ENCODE measurements around the gene COL23A1.

The COL23A1 gene

DNA sequence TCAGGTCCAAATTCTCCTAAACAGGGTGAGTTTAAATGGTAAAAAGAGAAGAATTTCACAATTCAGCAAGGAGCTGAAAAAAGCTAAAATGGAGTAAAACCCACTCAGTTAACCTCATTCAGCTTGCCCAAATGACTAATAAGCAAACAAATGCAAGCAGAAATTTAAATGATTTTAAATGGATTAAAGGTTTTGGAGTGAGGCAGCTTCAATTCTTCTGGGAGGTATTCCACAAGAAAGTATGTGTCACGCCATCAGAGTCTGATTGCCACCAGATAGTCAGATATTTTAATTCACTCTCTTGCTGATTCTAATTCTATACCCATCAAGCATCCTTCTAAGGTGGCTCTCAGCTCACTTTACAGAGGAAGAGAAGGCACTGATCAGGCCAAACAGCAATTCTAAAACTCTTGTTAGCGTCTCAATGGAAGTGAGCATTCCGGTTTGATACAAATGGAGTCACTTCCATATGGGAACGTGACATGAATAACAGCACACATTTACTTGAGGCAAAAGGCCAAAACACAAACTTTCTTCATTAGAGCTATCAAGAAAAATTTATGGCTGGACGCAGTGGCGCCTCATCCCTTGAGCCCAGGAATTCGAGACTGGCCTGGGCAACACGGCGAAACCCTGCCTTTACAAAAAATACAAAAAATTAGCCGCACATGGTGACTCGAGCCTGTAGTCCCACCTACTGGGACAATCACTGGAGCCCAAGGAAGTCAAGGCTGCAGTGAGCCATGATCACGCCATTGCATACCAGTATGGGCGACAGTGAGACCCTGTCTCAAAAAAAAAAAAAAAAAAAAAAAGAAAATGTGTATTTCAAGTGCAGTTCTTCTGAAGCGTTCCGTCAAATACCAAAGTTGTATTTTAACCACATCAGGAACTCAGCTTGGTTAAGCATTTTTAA, 34.7 kb upstream of the COL23A1 start:
- TF ChIP-seq PAX5 (IDR thresholded peaks at IDR 0.05; ENCODE audit: insufficient read depth, low read length, severe bottlenecking) (no peak), TAF1 (IDR thresholded peaks at IDR 0.05; ENCODE audit: low read depth, low read length) (no peak), POLR2AphosphoS5 (IDR thresholded peaks at IDR 0.05; ENCODE audit: low read depth, low read length) (no peak), POU2F2 (IDR thresholded peaks at IDR 0.05; ENCODE audit: low read depth, low read length) (no peak), SPI1 (IDR thresholded peaks at IDR 0.05; ENCODE audit: low read depth, low read length) (no peak)
- no peak for DNase-seq (ENCODE audit: insufficient read length, low spot score)
- FAIRE-seq, result no peak

DNA sequence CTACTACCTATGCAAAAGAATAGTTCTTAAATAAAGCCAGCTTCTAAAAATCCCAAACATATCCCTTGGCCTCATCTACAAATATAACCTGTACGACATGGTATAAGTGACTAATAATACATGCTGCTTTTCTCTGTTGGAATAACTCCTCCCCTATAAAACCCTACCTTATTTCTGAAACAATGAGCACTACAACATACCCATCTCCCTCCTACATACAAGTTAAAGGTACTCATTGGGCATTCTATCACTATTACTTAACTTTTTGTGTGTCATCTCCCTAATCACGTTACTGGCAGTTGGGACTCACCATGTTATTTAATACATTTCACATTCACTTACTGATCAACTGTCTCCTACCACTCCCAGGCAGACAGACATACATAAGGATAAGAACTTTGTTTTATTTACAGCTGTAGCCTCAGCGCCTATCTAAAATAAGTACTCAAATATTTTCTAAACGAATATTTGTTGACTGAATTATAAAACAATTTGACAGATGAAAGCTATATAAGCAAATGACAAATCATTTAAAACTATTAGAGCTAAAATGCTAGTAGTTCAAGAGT, 32.6 kb upstream of the COL23A1 start:
- DNase-seq (ENCODE audit: insufficient read length, low spot score) (no peak), FAIRE-seq (no peak)
- TF ChIP-seq SPI1 (IDR thresholded peaks at IDR 0.05; ENCODE audit: low read depth, low read length), result no peak
- no peak for TF ChIP-seq TAF1 (IDR thresholded peaks at IDR 0.05; ENCODE audit: low read depth, low read length)
- no peak for TF ChIP-seq POLR2AphosphoS5 (IDR thresholded peaks at IDR 0.05; ENCODE audit: low read depth, low read length)
- TF ChIP-seq POLR2A (IDR thresholded peaks at IDR 0.05; ENCODE audit: low read depth, low read length), result no peak
- TF ChIP-seq PAX5 (IDR thresholded peaks at IDR 0.05; ENCODE audit: insufficient read depth, low read length, severe bottlenecking), result no peak
- no peak for TF ChIP-seq POU2F2 (IDR thresholded peaks at IDR 0.05; ENCODE audit: low read depth, low read length)

DNA sequence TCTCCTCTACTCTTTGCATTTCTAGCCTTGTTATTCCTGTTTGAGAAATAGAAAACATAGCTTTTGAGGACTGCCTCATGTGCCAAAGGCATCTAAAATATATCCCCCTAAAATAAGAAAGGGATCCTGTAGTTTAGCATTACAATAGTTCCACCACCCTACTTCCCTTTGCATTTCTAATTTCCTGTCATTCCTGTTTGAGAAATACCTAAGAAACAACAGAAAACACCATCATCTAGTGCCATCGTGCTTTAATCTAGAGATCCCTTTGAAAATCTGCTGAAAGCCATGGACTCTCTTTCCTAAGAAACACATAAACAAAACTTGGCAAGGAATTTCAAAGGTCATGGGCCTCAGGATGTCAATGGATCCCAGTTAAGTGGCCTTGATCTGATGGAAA, 29.2 kb upstream of the COL23A1 start:
- FAIRE-seq, result no peak
- TF ChIP-seq TAF1 (IDR thresholded peaks at IDR 0.05; ENCODE audit: low read depth, low read length) (no peak), POLR2AphosphoS5 (IDR thresholded peaks at IDR 0.05; ENCODE audit: low read depth, low read length) (no peak), SPI1 (IDR thresholded peaks at IDR 0.05; ENCODE audit: low read depth, low read length) (no peak), POU2F2 (IDR thresholded peaks at IDR 0.05; ENCODE audit: low read depth, low read length) (no peak), POLR2A (IDR thresholded peaks at IDR 0.05; ENCODE audit: low read depth, low read length) (no peak), PAX5 (IDR thresholded peaks at IDR 0.05; ENCODE audit: insufficient read depth, low read length, severe bottlenecking) (no peak)
- DNase-seq (ENCODE audit: insufficient read length, low spot score), result no peak

DNA sequence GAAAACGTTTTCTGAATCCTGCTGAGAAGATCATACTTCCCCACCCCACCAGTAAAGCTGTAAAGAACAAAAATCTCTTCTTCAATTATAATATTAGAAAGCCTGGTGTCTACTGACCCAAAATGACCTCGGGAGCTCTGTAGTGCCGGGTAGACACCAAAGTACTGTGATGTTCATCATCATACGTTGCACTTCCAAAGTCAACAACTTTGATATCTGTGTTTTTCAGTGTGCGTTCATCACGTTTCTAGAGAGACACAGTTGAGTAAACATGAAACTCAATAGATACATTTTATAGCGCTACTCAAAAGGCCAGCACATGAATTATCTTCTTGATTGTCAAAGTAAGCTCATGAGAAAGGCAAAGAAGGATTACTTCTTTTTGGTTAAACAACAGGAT, 22.1 kb upstream of the COL23A1 start:
- TF ChIP-seq POU2F2 (IDR thresholded peaks at IDR 0.05; ENCODE audit: low read depth, low read length), result no peak
- TF ChIP-seq PAX5 (IDR thresholded peaks at IDR 0.05; ENCODE audit: insufficient read depth, low read length, severe bottlenecking), result no peak
- TF ChIP-seq POLR2A (IDR thresholded peaks at IDR 0.05; ENCODE audit: low read depth, low read length), result no peak
- TF ChIP-seq POLR2AphosphoS5 (IDR thresholded peaks at IDR 0.05; ENCODE audit: low read depth, low read length), result no peak
- TF ChIP-seq TAF1 (IDR thresholded peaks at IDR 0.05; ENCODE audit: low read depth, low read length), result no peak
- no peak for TF ChIP-seq SPI1 (IDR thresholded peaks at IDR 0.05; ENCODE audit: low read depth, low read length)
- no peak for FAIRE-seq
- DNase-seq (ENCODE audit: insufficient read length, low spot score), result no peak

DNA sequence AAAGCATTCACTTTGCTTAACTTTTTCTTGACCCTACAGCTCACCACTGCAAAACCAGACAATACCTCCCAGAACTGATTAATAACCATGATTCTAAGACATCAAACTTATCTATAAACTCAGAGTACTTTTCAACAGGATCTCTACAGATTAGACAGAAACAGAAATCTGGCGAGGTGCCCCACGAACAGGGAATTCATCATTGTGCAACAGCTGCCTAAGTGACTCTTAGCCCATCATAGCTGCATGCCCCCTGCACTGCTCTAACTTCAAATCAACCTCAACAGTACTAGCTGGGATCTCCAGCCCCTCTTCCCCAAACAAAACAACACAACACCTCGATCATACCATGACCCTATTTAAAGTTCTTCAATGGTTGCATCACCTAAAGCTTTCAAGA, 16.1 kb upstream of the COL23A1 start:
- FAIRE-seq, result no peak
- TF ChIP-seq POLR2A (IDR thresholded peaks at IDR 0.05; ENCODE audit: low read depth, low read length), result no peak
- no peak for TF ChIP-seq PAX5 (IDR thresholded peaks at IDR 0.05; ENCODE audit: insufficient read depth, low read length, severe bottlenecking)
- no peak for TF ChIP-seq POU2F2 (IDR thresholded peaks at IDR 0.05; ENCODE audit: low read depth, low read length)
- TF ChIP-seq SPI1 (IDR thresholded peaks at IDR 0.05; ENCODE audit: low read depth, low read length), result no peak
- TF ChIP-seq TAF1 (IDR thresholded peaks at IDR 0.05; ENCODE audit: low read depth, low read length), result no peak
- no peak for TF ChIP-seq POLR2AphosphoS5 (IDR thresholded peaks at IDR 0.05; ENCODE audit: low read depth, low read length)

DNA sequence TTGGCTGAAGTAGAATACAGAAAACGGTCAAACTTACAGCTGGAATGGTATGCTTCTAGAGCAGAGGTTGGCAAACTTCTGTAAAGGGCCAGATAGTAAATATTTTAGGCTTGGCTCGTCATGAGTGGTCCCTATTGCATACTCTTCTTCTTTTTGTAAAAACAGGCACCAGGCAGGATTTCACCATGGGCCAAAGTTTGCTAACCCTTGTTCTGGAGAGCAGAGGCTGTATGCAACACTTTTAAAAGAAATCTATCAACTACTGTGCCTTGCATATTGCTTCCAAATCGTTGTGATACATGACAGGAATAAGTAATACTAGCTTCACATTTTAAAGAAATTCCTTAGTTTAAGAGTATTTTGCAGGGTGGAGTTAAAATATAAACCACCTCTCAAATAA, 15.6 kb upstream of the COL23A1 start:
- no peak for FAIRE-seq
- no peak for TF ChIP-seq PAX5 (IDR thresholded peaks at IDR 0.05; ENCODE audit: insufficient read depth, low read length, severe bottlenecking)
- TF ChIP-seq SPI1 (IDR thresholded peaks at IDR 0.05; ENCODE audit: low read depth, low read length), result no peak
- no peak for TF ChIP-seq POU2F2 (IDR thresholded peaks at IDR 0.05; ENCODE audit: low read depth, low read length)
- TF ChIP-seq POLR2AphosphoS5 (IDR thresholded peaks at IDR 0.05; ENCODE audit: low read depth, low read length), result no peak
- TF ChIP-seq POLR2A (IDR thresholded peaks at IDR 0.05; ENCODE audit: low read depth, low read length), result no peak
- no peak for TF ChIP-seq TAF1 (IDR thresholded peaks at IDR 0.05; ENCODE audit: low read depth, low read length)

More for the DNA sequence above, 16.1 kb upstream of the COL23A1 start:
- no peak for DNase-seq (ENCODE audit: insufficient read length, low spot score)

DNA sequence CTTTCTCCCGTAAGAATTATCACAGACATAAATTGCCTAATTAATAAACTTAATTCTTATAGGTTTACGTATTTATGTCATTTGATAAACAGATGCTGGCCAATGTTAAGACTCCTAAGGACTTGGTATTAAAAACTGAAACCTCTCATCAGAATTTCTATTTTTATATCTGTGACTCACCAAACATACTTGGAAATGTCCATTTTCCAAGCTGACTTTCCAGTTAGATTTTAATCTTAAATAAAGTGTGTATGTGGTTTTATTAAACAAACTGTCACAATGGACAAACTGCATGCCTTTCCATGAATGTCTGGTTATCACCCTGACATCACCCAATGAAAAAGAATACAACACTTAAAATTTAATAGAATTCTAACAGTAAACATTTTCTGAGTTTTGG, 12.6 kb upstream of the COL23A1 start:
- FAIRE-seq (no peak), DNase-seq (ENCODE audit: insufficient read length, low spot score) (no peak)
- TF ChIP-seq POU2F2 (IDR thresholded peaks at IDR 0.05; ENCODE audit: low read depth, low read length) (no peak), TAF1 (IDR thresholded peaks at IDR 0.05; ENCODE audit: low read depth, low read length) (no peak)

More for the DNA sequence above, 15.6 kb upstream of the COL23A1 start:
- no peak for DNase-seq (ENCODE audit: insufficient read length, low spot score)

DNA sequence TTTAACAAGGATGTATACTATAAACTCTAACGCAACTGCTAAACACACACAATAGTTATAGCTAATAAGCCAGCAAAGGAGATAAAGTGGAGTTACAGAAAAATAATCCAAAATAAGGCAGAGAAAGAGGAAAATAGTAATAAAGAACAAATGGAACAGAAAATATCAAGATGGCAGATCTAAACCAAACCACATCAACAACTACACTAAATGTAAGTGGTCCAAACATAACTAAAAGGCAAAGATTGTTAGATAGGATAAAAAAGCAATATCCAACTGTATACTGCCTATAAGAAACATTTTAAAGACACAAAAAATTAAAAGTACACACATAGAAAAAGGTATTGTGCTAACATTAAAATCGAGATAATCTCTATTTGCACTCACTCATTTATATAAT, 5.6 kb upstream of the COL23A1 start:
- no peak for TF ChIP-seq POU2F2 (IDR thresholded peaks at IDR 0.05; ENCODE audit: low read depth, low read length)
- TF ChIP-seq POLR2A (IDR thresholded peaks at IDR 0.05; ENCODE audit: low read depth, low read length), result no peak
- no peak for TF ChIP-seq TAF1 (IDR thresholded peaks at IDR 0.05; ENCODE audit: low read depth, low read length)
- TF ChIP-seq PAX5 (IDR thresholded peaks at IDR 0.05; ENCODE audit: insufficient read depth, low read length, severe bottlenecking), result no peak
- no peak for TF ChIP-seq SPI1 (IDR thresholded peaks at IDR 0.05; ENCODE audit: low read depth, low read length)
- no peak for TF ChIP-seq POLR2AphosphoS5 (IDR thresholded peaks at IDR 0.05; ENCODE audit: low read depth, low read length)
- FAIRE-seq (no peak), DNase-seq (ENCODE audit: insufficient read length, low spot score) (no peak)

DNA sequence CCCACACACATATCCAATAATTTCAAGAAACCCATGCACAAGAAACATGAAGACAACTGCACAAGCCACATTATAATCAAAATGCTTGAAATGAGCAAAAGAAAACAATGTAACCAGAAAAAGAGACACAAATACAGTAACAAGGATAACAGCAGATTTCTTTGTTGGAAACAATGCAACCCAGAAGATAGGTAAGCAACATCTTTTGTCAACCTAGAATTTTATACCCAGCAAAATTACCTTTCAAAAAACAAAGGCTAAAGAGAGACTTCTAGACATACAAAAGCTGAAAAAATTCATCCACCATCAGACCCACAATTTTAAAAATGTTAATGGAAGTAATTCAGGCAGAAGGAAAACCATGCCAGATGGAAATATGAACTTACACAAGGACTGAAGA, 5.0 kb upstream of the COL23A1 start:
- DNase-seq (ENCODE audit: insufficient read length, low spot score) (no peak), FAIRE-seq (no peak)
- TF ChIP-seq POLR2AphosphoS5 (IDR thresholded peaks at IDR 0.05; ENCODE audit: low read depth, low read length) (no peak), PAX5 (IDR thresholded peaks at IDR 0.05; ENCODE audit: insufficient read depth, low read length, severe bottlenecking) (no peak), POLR2A (IDR thresholded peaks at IDR 0.05; ENCODE audit: low read depth, low read length) (no peak), TAF1 (IDR thresholded peaks at IDR 0.05; ENCODE audit: low read depth, low read length) (no peak), SPI1 (IDR thresholded peaks at IDR 0.05; ENCODE audit: low read depth, low read length) (no peak), POU2F2 (IDR thresholded peaks at IDR 0.05; ENCODE audit: low read depth, low read length) (no peak)
